Mammary epithelial cell (primary cell): ENCODE measurements around the gene AKAP13.
"Not testable (repeated sequence)": the region's sequence is repeated elsewhere in the genome, so short reads cannot be mapped to it uniquely, and the experiment has no call there.

ENCODE experiments used
- CTCF ChIP-seq, 2 donors: IDR thresholded peaks in 1 of 2; conservative IDR thresholded peaks in 1 of 2; 2 replicates each; pipeline ENCODE4 v1.5.1; 2011 to 2012; ENCODE audit warnings: inconsistent platforms in 2 of 2, low read length in 2 of 2, mild to moderate bottlenecking in 2 of 2, control low read depth in 1 of 2, low read depth in 1 of 2; ENCODE audit not compliant: insufficient read depth in 1 of 2; ENCODE audit errors: extremely low read depth in 1 of 2
- EZH2 ChIP-seq: IDR thresholded peaks from 2 replicates; pipeline ENCODE4 v1.6.1; 2012; ENCODE audit warnings: low read length, inconsistent platforms, borderline replicate concordance

- not testable (repeated sequence) for TF ChIP-seq CTCF (conservative IDR thresholded peaks at IDR 0.05 in 1 of 2, IDR thresholded peaks at IDR 0.05 in 1 of 2; ENCODE audit: extremely low read depth in 1 of 2, insufficient read depth in 1 of 2, low read depth in 1 of 2, low read length in 2 of 2); EZH2
These were observed 155.3 kb downstream of the AKAP13 start for GRCh38 chr15:85535533-85536330.
